SU-DHL-6 (cell line): Measurements from ENCODE around the gene NLGN1.

ENCODE experiments used
- H2AFZ ChIP-seq: fragments of 200-600 bp; sonication (generic); 2 replicates; pipeline ENCODE4 v1.6.1; 2014; ENCODE audit warnings: low read depth, mild to moderate bottlenecking, moderate library complexity, mixed read lengths, antibody characterized with exemption, low read length; ENCODE audit not compliant: severe bottlenecking
- H3F3A ChIP-seq: fragments of 200-600 bp; shearing (Covaris generic); 2 replicates; pipeline ENCODE4 v1.6.0; 2016; ENCODE audit warnings: antibody characterized with exemption, mild to moderate bottlenecking; ENCODE audit not compliant: insufficient read depth
- H3K27ac ChIP-seq: fragments of 200-600 bp; sonication (generic); 2 replicates; pipeline ENCODE4 v1.5.1; 2016; ENCODE audit warnings: low read depth, mild to moderate bottlenecking, low read length, moderate library complexity, mixed read lengths
- H3K27me3 ChIP-seq: fragments of 200-600 bp; sonication (generic), shearing (Covaris generic); 2 replicates; pipeline ENCODE4 v1.6.0; 2014; ENCODE audit warnings: mild to moderate bottlenecking, low read length
- H3K36me3 ChIP-seq: fragments of 200-600 bp; sonication (generic); 2 replicates; pipeline ENCODE4 v1.6.1; 2014; ENCODE audit warnings: mild to moderate bottlenecking, low read length, mixed read lengths
- H3K4me2 ChIP-seq: fragments of 300-600, 200-600 bp; shearing (Covaris generic), sonication (generic); 2 replicates; pipeline ENCODE4 v1.6.0; 2014; ENCODE audit warnings: low read length, low read depth, mild to moderate bottlenecking; ENCODE audit not compliant: poor library complexity, severe bottlenecking
- H3K4me3 ChIP-seq: fragments of 200-600 bp; sonication (generic); 2 replicates; pipeline ENCODE4 v1.5.1; 2014; ENCODE audit warnings: antibody characterized with exemption, low read length, mild to moderate bottlenecking, mixed read lengths; ENCODE audit not compliant: insufficient read depth, poor library complexity, severe bottlenecking
- H3K79me2 ChIP-seq: fragments of 200-600 bp; sonication (generic); 2 replicates; pipeline ENCODE4 v1.6.1; 2014; ENCODE audit warnings: mild to moderate bottlenecking, low read length, moderate library complexity; ENCODE audit not compliant: insufficient read depth
- H3K9ac ChIP-seq: fragments of 200-600 bp; sonication (generic); 2 replicates; pipeline ENCODE4 v1.7.0; 2014; ENCODE audit warnings: mild to moderate bottlenecking, low read length
- H3K9me2 ChIP-seq: fragments of 200-600 bp; sonication (generic); replicated peaks from 2 replicates; pipeline ENCODE4 v1.6.1; 2014; ENCODE audit warnings: low read length; ENCODE audit not compliant: insufficient read depth
- H3K9me3 ChIP-seq: fragments of 200-600 bp; sonication (generic); 2 replicates; pipeline ENCODE4 v1.6.1; 2014; ENCODE audit warnings: low read length, mixed read lengths; ENCODE audit not compliant: insufficient read depth
- H4K20me1 ChIP-seq: fragments of 200-600 bp; sonication (generic); 2 replicates; pipeline ENCODE4 v1.6.1; 2014; ENCODE audit warnings: low read depth, mild to moderate bottlenecking, antibody characterized with exemption, low read length, moderate library complexity, mixed read lengths
- CTCF ChIP-seq: fragments of 200-600 bp; sonication (generic); IDR thresholded peaks from one replicate; pipeline ENCODE4 v1.5.1; 2017; ENCODE audit warnings: antibody characterized with exemption, mild to moderate bottlenecking, low read length, moderate library complexity; ENCODE audit not compliant: insufficient read depth, poor library complexity, severe bottlenecking
- EZH2phosphoT487 ChIP-seq: fragments of 200-600 bp; sonication (generic), shearing (Covaris generic); conservative IDR thresholded peaks from 2 replicates; pipeline ENCODE4 v1.6.1; 2018; ENCODE audit warnings: mild to moderate bottlenecking, antibody characterized with exemption, low read length, moderate library complexity, mixed read lengths

Gene NLGN1

GRCh38 chr3:174325171-174325570 is 927.6 kb downstream of the NLGN1 start:
- Histone ChIP-seq H3K4me2 (no peak overlapping the region), H3K36me3 (no peaks in the 10 kb centered on the region), H2AFZ (no peak overlapping the region), H3K27ac (no peak overlapping the region), H3K4me3 (no peak overlapping the region), H3K9ac (no peak overlapping the region), H3K27me3 (no peaks in the 10 kb centered on the region), H3F3A (no peaks in the 10 kb centered on the region), H3K9me3 (no peaks in the 10 kb centered on the region), H3K79me2 (no peaks in the 10 kb centered on the region), H3K9me2 (no peaks in the 10 kb centered on the region), H4K20me1 (no peaks in the 10 kb centered on the region)
- TF ChIP-seq EZH2phosphoT487 (no peak), CTCF (no peak)

- Histone ChIP-seq H3K27me3 (no peaks in the 10 kb centered on the region), H3K9me2 (no peaks in the 10 kb centered on the region), H4K20me1 (no peaks in the 10 kb centered on the region), H3K4me3 (no peak overlapping the region), H3K9ac (no peak overlapping the region), H3F3A (no peaks in the 10 kb centered on the region), H3K79me2 (no peaks in the 10 kb centered on the region), H3K27ac (no peak overlapping the region), H3K36me3 (no peaks in the 10 kb centered on the region), H2AFZ (no peak overlapping the region), H3K4me2 (no peak overlapping the region), H3K9me3 (no peaks in the 10 kb centered on the region)
- TF ChIP-seq EZH2phosphoT487 = no peak
- TF ChIP-seq CTCF = no peak
Measured at GRCh38 chr3:174325834-174326700, 928.5 kb downstream of the NLGN1 start.

- Histone ChIP-seq H3K9me3 (no peaks in the 10 kb centered on the region), H3F3A (no peaks in the 10 kb centered on the region), H3K36me3 (no peaks in the 10 kb centered on the region), H3K27ac (no peak overlapping the region), H3K4me3 (no peak overlapping the region), H3K27me3 (no peaks in the 10 kb centered on the region), H4K20me1 (no peaks in the 10 kb centered on the region), H3K79me2 (no peaks in the 10 kb centered on the region), H3K9me2 (no peaks in the 10 kb centered on the region), H2AFZ (no peak overlapping the region), H3K4me2 (no peak overlapping the region), H3K9ac (no peak overlapping the region)
- TF ChIP-seq CTCF (no peak), EZH2phosphoT487 (no peak)
Measured at GRCh38 chr3:174329321-174329720, 931.8 kb downstream of the NLGN1 start.
